ENCODE data around the gene NUP160. TPM values are rescaled to one million over a fixed set of nuclear protein-coding genes. Genes with fewer than 3 reads are reported as not detected.

Gene NUP160
- total and polyA plus RNA-seq, 2 of the 13 experiments (the other 11 are each of a cell fraction or from before 2014, with no cell fraction given): 28.3 to 43.5 TPM

GRCh38 chr11:47864901-47865300, 16.8 kb upstream of the NUP160 start:
- ATAC-seq: no peak
- H3K27ac ChIP-seq (ENCODE audit: extremely low read length, insufficient read depth, low read length): no peak overlapping the region
- ChIA-PET POLR2A (interaction anchor here (1.7 kb wide), 1 partner anchor 17 kb away, joined by 5 read pairs; the partner anchor contains the start of gene NUP160), CTCF (ENCODE audit: low intra/inter-chr PET ratio, low total read pairs) (no interaction called here)
- BruUV-seq (replicated peaks): no TSS peak
- no peak for FAIRE-seq
- H3K4me1 ChIP-seq (ENCODE audit: insufficient read depth, low read length): peaks cover 8% of the 10 kb centered on the region
- WGBS (ENCODE audit: low lambda C conversion rate): 28% methylated on average over 5 of the region's 5 CpGs
- intact Hi-C loops (cut with micrococcal nuclease; ENCODE audit: unreplicated experiment) (no loop called here), in situ Hi-C loops (cut with HindIII; ENCODE audit: extremely low pct_ligation_motif_present, low pct_unique_long_range_greater_than_20kb) (no loop called here)
- H3K9me3 ChIP-seq (ENCODE audit: low read length): no peaks in the 10 kb centered on the region
- DNase-seq (ENCODE audit: low spot score): no peak
- no peak overlapping the region for H2AFZ ChIP-seq (ENCODE audit: low read length)
- H3K27me3 ChIP-seq (ENCODE audit: control insufficient read depth in 1 of 2, insufficient read depth in 2 of 2, low read length in 2 of 2): no peaks in the 10 kb centered on the region; a peak in 1 of 5 replicates
- H3K9ac ChIP-seq (ENCODE audit: insufficient read depth, low read depth, low read length): no peak overlapping the region
- H3K36me3 ChIP-seq (replicated peaks in 1 of 2; ENCODE audit: control insufficient read depth in 1 of 2, insufficient read depth in 2 of 2, low read length in 2 of 2): no peaks in the 10 kb centered on the region
- H3K79me2 ChIP-seq (ENCODE audit: insufficient read depth, low read length): no peaks in the 10 kb centered on the region
- H4K20me1 ChIP-seq (ENCODE audit: insufficient read depth, low read length): no peaks in the 10 kb centered on the region
- H3K4me3 ChIP-seq (replicated peaks in 1 of 3; ENCODE audit: insufficient read depth in 1 of 3, low read depth in 2 of 3, low read length in 3 of 3): no peak overlapping the region
- H3K4me2 ChIP-seq (ENCODE audit: low read depth, low read length): no peak overlapping the region
- TF ChIP-seq HNRNPUL1 (IDR thresholded peaks at IDR 0.05; ENCODE audit: low read depth, low read length): no peak
- no peak for TF ChIP-seq GABPB1 (CRISPR knock-in tag; IDR thresholded peaks at IDR 0.05)
- TF ChIP-seq FOXO4 (CRISPR knock-in tag; conservative IDR thresholded peaks at IDR 0.05): no peak
- no peak for TF ChIP-seq ZNF142 (CRISPR knock-in tag; IDR thresholded peaks at IDR 0.05)
- TF ChIP-seq HNF4G (IDR thresholded peaks at IDR 0.05; ENCODE audit: borderline replicate concordance, low read depth, low read length): no peak
- no peak for TF ChIP-seq HNF4G (CRISPR knock-in tag; IDR thresholded peaks at IDR 0.05; ENCODE audit: borderline replicate concordance, low read depth)
- no peak for TF ChIP-seq ZNF274 (CRISPR knock-in tag; IDR thresholded peaks at IDR 0.05)
- TF ChIP-seq MIXL1 (CRISPR knock-in tag; IDR thresholded peaks at IDR 0.05): no peak
- TF ChIP-seq KLF16 (CRISPR knock-in tag; IDR thresholded peaks at IDR 0.05): no peak
- TF ChIP-seq ZNF263 (CRISPR knock-in tag; IDR thresholded peaks at IDR 0.05): no peak
- TF ChIP-seq AGO1 (IDR thresholded peaks at IDR 0.05; ENCODE audit: low read depth, low read length, poor library complexity, severe bottlenecking): no peak
- no peak for TF ChIP-seq BATF2 (CRISPR knock-in tag; IDR thresholded peaks at IDR 0.05)
- no peak for TF ChIP-seq ZNF232 (CRISPR knock-in tag; IDR thresholded peaks at IDR 0.05; ENCODE audit: borderline replicate concordance)
- TF ChIP-seq CCAR2 (optimal IDR thresholded peaks at IDR 0.05; ENCODE audit: low read depth, low read length): no peak
- no peak for TF ChIP-seq PITX1 (CRISPR knock-in tag; IDR thresholded peaks at IDR 0.05)
- TF ChIP-seq EEA1 (CRISPR knock-in tag; IDR thresholded peaks at IDR 0.05; ENCODE audit: borderline replicate concordance): no peak
- no peak for TF ChIP-seq NFYC (CRISPR knock-in tag; IDR thresholded peaks at IDR 0.05)
- no peak for TF ChIP-seq CHCHD3 (CRISPR knock-in tag; IDR thresholded peaks at IDR 0.05)
- no peak for TF ChIP-seq ZNF431 (CRISPR knock-in tag; IDR thresholded peaks at IDR 0.05; ENCODE audit: borderline replicate concordance, low read depth)

Measured in HepG2 (cell line).